ENCODE data around the gene VMP1.

VMP1 gene
- 158 to 867 (median 227) reads per million in 3 experiments for total RNA-seq

DNA sequence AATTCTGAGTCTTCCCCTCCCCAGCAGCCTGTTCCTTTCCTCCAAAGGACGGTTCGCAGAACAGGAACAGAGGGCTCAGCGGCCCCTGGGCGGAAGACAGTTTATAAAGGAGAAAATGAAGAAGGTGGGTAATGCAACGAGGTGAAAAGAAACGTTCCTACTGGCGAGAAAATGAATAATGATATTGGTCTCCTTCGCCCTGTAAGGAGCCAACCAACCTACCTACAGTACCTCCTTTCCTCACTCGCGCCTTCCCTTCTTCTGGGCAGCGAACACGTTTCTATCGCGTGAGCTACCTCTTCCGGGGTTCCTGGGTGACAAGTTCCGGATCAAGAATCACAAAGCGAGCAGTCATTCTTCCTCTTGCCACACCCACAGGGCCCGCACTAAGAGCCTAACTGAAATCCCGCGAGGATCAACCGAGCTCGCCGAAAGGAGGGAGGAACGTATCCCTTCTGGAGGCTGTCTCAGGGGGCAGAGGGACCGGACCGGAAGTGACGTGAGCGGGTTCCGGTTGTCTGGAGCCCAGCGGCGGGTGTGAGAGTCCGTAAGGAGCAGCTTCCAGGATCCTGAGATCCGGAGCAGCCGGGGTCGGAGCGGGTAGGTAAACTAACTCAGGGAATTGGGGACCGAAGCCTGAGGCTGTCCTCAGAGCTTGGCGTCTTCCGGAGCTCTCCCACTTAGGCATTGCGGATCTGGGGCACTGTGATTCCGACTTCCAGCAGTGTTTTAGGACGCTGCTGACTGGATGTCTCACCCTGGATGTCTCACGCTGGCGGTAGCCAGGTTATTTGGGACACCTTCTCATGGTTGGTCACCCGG lies at the start of gene VMP1, which contains the start of gene PTRH2:
Gene VMP1, plus strand, starts transcription at position 506 of the 822 bp plus-strand sequence. CDS start 23,793 bp downstream, outside the sequence.
Gene PTRH2, minus strand, starts transcription at position 282 of the 822 bp plus-strand sequence. CDS start 9,452 bp downstream, outside the sequence.
- peak; percentile 90 for DNase-seq

DNA sequence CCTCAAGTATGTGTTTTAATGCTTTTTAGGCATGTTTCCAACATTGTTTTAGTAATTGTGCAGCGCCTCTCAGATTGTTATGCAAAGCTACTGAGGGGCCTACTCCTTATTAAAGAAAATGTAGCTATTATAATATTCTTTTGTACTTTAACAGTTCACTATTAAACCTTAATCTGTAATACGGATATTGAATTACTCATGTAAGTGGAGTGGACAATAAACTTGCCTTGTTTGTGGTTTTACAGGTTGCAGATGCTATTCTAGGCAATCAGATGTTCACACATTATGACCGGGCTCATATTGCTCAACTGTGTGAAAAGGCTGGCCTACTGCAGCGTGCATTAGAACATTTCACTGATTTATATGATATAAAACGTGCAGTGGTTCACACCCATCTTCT lies 41.2 kb upstream of the VMP1 start:
- DNase-seq = no peak

DNA sequence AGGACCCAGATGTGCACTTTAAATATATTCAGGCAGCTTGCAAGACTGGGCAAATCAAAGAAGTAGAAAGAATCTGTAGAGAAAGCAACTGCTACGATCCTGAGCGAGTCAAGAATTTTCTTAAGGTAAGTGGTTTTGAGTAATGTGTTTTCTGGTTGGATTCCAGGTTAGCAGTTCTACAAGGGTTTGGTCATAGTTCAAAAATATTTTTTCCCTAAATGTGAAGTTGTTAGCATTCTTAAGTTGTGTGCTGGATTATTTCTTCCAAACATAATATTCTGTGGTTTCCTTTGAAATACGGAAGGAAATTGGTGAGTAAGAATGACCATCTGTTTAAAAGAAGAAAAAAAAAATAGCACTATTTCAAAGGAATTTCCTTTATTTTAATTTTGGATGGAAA lies 38.6 kb upstream of the VMP1 start:
- DNase-seq = no peak

DNA sequence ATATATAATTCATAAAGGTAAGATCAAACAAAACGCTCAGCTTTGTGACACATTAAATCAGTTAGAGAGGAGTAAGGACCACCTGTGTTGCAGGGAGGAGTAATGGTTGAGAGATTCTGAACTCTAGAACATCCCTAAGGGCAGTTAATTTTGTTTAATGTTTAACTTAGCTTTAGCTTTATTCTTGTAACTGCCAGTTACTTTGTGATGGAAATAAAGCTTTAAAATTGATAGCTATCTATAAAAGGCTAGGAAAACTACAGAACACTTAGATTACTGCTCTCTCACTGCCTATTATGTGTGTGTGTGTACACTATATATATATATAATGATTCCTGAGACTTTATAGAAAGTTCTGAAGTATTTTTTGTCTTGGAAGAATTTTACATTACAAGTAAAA lies 38.0 kb upstream of the VMP1 start:
- DNase-seq = no peak

DNA sequence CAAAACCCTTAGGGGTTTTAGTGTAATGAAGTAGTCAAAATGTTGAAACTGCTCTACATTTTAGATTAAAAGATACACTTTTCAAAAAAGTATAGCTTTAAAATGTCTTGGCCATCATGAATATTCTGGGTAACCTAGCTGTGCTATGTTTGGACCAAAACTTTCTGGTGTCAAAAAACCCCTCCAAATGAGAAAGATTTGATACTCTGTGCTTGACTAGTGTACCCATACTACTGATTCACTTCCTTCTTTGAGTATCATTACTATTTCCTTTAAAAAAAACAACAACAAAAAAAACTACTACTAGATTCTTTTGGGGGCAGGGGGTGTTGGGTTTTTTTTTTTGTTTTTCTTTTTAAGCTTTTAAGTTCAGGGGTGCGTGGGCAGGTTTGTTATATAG lies 37.5 kb upstream of the VMP1 start:
- DNase-seq = no peak

DNA sequence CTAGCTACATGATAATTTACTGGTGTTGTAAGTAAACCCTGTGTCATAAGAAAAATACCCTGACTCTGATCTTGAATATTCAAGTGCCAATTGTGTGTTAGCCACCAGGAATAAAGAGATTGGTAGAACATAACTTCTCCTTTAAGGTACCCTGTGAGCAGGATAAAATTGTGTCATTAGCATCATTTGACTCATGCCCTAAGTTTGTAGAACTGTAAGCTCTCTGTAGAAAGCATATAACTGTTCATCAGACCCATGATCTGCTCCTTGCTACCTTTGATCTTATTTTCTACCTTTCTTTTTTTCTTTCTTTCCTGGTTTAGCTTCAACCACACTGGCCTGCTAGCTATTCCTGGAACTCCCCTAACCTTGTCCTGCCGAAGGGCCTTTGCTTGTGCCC lies 36.1 kb upstream of the VMP1 start:
- no peak for DNase-seq

DNA sequence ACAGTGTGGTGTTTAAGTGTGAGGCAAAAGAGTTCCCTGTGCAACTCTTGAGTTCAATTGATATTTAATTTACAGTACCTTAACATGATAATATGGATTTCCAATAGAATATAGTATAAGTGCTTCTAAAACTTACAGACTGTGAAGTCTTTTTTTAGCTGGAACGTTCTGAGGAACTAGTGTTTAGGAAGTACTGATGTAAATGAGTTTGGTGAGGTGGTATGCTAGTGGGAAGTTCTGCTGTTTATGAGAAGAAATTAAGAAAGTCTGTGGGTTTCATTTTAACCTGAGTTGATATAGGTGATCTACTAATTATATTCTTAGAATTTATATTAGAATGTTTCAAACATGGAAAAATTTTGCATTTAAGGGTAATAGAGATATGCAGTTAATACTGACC lies 32.2 kb upstream of the VMP1 start:
- DNase-seq = no peak

DNA sequence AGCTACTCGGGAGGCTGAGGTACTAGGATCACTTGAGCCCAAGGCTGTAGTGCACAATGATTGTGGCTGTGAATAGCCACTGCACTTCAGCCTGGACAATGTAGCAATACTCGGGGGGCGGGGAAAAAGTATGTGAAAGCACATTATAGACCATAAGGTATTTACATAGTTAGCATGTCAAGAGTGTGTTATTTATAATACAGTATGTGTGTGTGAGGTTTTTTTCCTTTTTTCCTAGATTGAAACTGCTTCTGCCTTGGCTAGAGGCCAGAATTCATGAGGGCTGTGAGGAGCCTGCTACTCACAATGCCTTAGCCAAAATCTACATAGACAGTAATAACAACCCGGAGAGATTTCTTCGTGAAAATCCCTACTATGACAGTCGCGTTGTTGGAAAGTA lies 30.7 kb upstream of the VMP1 start:
- DNase-seq = no peak

DNA sequence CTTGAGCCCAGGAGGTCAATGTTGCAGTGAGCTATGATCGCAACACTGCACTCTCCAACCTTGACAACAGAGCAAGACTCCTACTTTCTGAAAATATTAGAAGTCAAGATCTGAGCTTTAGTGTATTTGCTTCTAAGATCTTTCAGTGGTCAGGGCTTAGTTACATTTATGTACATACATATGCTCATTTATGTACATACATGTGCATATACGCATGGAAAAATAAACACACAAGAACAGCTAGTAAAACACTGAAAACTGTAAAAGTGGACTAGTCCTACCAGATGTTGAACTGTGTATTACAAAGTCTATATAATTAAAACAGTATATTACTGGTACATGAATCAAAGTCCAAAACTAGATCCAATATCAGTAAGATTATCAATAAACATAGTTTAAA lies 28.5 kb upstream of the VMP1 start:
- DNase-seq = no peak

DNA sequence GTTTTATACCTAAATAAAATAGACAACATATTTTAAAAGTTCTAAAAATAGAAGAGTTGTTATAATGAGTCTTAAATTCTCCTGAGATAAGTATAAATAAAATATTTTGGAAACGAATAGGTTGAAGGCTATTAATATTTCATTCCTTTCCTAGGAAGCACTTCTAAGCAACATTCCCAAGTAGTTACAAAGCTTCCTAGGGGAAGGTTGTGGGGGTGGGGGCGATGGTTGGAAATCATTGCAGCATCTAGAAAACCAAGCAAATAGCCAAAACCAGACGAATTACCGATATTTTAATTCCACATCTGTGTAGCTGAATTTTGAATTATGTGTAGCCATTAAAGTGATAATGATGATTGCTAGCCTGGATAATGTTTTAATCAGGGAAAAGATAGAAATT lies 27.1 kb upstream of the VMP1 start:
- DNase-seq = no peak

DNA sequence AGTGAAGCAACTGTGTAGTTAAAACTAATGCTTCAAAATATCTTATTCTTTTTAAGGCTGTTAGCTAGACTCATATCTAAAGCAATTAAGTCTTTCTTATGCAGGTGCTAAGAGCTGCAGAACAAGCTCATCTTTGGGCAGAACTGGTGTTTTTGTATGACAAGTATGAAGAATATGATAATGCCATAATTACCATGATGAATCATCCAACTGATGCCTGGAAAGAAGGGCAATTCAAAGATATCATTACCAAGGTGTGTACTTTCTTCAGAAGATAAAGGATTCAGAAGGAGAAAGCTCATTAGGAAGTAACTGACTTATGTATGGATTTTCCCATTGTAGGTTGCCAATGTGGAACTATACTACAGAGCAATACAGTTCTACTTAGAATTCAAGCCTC lies 24.2 kb upstream of the VMP1 start:
- no peak for DNase-seq

DNA sequence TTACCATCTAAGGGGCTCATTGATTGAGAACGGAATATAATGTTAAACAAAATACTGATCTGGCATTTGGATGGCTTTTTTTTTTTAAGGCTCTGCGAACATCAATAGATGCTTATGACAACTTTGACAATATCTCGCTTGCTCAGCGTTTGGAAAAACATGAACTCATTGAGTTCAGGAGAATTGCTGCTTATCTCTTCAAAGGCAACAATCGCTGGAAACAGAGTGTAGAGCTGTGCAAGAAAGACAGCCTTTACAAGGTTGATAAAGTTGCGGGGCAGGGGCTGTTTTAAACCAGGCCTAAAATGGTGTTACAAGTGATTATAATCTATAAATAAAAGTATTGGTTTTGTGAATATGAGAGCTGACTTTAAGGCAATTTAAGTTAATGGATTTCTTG lies 22.5 kb upstream of the VMP1 start:
- DNase-seq = no peak

DNA sequence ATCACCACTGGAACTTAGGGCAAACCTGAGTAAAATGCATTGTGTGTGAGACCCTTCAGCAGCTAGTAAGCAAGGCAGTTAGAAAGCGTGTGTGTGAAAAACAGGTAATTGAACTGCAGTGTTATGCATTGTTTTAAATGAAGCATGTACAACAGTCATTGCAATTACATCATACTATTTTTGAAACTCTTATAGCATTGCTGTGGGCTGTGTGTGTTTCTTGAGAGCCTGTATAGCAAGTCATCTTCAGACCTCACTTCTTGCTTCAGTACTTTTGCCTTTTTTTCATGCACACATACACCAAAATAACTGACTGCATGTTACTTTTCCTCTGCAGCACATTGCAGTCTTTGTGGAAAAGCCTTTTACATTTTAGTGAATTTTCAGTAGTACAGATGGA lies 19.4 kb upstream of the VMP1 start:
- DNase-seq = no peak

DNA sequence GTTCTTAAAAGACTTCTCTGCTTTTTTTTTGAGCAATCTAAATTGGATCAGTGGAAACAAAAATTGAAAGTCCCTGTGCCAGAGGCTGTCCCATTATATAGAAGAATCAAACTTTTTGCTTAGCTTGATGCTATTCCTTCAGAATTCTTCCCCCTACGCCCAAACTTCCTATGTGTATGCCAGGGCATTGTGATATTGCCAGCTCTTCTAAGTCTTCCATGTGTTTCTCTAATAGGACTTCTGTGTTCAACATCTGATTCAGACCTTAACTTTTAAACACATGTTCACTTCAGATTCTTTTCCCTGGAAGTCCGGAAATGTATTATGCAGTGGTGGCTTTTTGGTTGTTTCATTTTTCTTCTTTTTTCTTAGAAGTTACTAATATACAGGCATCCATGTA lies 19.0 kb upstream of the VMP1 start:
- DNase-seq = no peak

DNA sequence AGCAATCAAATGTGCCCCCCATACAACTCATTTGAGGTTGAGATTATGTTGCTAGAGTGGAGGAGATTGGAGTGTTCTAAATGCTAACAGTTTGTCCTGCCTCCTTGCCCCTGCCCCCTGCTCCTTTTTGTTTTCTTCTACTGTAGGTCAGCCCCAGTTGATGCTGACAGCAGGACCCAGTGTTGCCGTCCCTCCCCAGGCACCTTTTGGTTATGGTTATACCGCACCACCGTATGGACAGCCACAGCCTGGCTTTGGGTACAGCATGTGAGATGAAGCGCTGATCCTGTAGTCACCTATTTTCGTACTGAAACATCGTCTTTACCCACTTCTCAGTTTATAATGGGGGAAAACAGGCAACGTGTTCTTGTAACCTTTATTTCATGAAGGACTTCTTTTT lies 13.9 kb upstream of the VMP1 start:
- no peak for DNase-seq

DNA sequence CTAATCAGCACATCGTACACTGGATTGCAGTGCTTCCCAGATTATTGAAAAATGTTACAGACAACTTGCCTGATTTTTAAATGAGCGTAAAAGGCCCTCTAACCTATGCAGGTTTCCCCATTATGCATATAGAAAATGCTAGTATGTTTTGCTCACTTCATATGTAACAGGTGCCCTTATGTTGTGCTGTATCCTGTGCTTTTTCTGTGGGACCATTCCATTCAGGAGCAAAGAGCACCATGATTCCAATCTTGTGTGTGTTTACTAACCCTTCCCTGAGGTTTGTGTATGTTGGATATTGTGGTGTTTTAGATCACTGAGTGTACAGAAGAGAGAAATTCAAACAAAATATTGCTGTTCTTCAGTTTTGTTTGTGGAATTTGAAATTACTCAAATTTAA lies 13.1 kb upstream of the VMP1 start:
- no peak for DNase-seq

DNA sequence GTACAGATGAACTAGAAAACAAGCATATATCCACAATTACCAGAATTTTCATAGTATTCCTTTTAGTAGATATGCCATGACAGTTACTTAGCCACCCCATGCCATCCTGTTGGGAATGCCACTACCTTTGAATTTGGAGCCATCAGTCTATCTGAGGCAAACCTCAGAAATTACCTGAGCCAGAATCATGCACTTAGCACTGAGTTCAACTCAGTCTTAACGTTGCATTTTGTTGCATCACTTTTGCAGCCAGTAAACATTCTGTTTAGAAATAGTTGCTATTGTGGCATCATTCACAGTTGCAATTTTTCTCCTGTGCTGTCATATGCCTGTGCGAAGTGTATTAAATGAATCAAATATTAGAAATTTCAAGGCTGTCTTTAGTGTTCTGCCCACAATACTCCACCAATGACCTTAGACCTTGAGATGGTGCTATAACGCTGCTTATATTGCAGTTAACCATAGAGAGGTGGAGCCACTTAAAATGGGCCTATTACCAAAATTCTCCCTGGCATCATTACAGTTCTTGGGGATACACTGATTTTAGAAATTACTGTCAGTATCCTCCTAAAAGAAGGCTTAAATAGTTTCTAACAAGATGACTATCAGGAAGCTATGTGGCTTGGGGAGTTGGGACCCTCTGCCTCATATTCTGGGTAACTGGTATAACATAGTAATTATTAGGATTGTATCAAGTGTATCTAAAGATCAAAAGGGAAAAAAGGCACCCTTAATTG lies 11.3 kb upstream of the VMP1 start:
- no peak for DNase-seq

DNA sequence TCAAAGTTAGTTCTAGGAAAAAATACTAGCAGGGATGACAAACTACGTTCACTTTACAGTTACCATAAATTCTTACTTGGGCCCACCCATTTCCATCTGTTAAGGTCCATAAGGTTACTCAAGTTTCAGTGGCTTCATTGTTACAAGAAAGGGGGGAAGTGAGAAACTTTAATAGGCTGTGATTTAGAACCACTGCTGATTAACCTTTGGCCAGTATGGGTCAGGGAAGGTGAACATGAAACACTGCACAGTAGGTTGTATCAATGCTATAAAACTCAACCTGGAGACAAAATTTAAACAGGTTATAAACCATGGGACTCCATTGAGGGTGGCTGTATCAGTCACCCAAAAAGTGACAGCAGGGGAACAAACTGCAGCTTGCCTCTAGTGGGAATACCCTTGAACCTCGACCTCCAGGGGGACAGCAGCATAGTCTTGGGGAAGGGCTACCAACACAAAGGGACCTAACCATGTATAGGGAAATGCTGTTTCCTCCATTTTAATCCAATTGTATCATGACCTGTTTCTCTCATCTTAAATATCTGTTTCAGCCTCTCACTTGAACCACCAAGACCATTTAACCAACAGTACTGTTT lies 10.7 kb upstream of the VMP1 start:
- no peak for DNase-seq

DNA sequence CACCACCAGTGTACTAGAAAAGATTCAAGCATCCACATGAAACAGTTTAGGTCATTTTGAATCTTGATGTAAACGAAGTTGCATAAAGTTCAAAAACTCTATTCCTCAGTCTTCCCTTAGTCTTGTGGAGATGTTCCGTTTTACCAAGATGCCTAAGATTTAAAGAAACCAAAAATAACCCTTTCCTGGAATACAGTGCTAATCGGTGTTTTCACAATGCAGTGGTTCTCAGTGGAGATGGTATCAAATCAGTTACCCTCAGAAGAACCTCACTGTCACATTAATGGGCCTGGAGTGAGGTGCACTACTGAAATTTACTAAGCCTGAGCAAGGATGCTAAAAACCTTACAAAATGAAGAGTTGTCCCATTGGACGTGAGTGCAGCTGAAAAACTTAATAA lies 9.3 kb upstream of the VMP1 start:
- DNase-seq = no peak

DNA sequence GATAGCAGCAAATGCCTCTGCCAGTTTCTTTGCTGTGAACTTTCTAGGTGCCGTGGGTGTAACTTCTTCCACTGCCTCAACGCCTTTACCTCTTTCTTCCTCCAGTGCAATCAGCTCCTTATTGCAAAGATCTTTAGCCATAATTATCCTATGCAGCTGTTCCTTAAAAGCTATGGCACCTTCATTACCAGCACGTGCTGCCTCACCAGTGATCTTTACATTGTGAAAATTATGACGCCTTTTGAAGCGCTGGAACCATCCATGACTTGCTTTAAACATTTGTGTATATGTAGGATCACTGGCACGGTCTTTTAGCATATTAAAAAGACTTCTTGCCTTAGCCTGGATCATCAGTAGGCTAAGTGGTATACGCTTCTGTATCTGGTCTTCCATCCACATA lies 8.2 kb upstream of the VMP1 start:
- DNase-seq = no peak

DNA sequence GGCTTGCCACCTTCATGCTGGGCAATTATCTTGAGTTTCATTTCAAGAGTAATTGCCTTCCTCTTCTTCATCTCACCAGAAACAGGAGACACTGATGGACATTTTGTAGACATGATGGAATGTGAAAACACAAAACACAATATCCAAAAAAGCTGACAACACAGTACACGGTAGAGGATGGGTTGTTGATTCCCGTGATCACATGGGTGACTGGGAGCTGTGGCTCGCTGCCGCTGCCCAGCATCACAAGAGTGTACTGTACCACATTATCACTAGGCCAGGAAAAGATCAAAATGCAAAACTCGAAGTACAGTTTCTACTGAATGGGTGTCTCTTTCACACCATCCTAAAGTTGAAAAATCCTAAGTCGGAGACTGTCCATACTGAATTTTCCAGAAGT lies 7.7 kb upstream of the VMP1 start:
- no peak for DNase-seq

DNA sequence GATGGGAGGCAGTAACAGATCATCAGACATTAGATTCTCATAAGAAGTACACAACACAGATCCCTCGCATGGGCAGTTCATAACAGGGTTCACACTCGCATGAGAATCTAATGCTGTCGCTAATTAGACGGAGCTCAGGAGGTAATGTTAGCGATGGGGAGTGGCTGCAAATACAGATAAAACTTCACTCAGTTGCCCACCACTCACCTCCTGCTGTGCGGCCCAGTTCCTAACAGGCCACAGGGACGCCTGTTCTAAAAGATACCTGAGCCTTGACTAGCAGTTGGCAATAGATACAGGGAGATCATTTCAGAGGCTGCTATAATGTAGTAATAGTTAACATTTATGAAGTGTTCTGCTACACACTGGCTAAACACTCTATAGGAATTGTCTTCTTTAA lies 5.2 kb upstream of the VMP1 start:
- DNase-seq = no peak

DNA sequence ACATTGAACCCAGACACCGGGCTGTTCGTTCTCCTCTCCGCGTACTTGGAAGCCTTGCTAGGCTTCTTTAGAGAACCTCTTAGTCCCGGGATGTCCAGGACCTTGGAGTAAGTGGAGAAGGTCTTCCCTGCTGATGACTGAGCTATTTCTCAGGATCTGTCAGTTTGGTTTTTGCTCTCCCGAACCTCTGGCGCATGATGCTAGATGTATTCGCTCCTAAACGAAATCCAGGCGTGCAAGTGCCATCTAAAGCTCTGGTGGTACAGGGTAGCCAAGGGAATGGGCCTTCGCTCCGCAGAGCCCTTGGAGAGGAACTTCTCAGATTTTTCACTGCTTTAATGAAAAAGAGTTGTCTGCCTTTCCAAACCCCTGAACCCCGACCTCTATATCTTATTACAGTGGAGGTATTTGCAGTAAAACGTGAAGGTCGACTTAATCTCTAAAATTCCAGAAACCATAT lies 547 bp downstream of the VMP1 start:
- peak; percentile 8 for DNase-seq

DNA sequence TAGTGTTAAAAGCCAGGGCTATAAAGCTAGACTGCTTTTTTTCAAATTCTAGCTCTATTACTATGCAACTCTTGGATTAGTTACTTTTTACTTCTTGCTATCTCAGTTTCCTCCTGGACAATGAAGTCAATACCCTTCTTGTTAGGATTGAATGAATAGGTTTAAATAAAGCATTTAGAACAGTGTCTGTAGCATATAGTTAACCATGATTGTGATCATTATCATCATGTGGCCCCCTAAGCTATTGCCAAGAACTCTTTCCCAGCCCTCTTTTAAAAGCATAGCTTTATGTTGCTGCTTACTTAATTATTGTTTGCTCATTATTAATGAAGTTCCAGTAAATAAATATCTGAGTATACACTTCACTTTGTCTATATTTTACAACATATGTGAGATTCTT lies 4.5 kb downstream of the VMP1 start:
- no peak for DNase-seq
